G401.6 (cell line): ENCODE results near the gene IDH2.

Source experiments
- FAIRE-seq: peaks from 2 replicates; lab custom pipeline; 2012; peaks lifted over from hg19 to GRCh38; lab: Jason Lieb, UNC

The IDH2 gene

DNA sequence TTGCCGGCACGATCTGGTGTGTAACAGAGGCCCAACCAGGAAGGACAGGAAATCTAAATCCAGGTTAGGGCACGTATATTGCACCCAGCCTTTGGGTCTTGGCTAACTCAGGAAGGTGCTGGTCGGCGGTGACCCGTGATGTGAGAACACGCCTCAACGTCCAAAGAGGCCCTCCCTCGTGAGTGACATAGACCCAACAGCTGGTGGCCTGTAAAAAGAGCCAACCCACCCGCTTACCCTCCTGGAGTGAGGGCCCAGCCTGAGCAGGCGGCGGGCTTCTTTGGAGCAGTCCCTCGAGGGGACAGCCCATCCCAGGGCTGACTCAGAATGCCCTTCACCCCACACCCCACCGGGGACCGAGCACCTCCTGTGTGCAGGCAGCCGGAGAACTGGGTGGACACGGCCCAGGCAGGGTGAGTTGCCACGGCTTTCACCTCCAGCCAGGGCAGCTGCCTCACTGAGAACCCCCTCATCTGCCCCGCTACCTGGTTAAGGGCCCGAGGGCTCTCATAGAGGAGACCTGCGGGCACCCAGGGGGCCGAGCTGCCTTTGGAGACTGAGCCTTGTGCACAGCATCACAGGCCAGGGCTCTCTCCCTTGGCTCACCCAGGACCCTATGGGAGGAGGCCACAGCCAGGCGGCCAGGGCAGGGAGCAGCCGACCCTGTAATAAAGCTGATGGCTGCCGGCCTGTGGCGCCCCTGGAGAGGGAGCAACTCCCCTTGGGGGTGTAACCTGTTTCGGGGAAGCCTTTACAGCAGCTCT is 59.3 kb downstream of the IDH2 start:
- FAIRE-seq: no peak

DNA sequence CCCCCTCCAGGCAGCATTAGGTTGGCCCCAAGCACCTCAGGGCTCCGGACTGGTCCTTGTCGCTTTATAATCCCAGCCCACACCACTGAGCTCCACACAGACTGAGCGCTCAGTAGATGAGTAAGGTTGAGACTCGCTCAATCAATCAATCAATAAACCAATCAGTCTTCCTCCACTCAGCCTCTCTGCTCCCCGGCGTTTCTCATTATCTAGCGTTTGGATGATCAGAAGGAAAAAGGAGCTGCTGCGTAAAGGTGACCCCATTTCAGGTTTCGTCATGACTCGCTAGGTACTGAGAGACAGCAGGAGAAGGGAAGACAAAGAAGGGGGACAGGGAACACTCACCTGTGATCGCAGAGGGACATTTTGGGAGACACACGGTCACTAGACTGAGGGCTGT is 59.9 kb downstream of the IDH2 start:
- no peak for FAIRE-seq

DNA sequence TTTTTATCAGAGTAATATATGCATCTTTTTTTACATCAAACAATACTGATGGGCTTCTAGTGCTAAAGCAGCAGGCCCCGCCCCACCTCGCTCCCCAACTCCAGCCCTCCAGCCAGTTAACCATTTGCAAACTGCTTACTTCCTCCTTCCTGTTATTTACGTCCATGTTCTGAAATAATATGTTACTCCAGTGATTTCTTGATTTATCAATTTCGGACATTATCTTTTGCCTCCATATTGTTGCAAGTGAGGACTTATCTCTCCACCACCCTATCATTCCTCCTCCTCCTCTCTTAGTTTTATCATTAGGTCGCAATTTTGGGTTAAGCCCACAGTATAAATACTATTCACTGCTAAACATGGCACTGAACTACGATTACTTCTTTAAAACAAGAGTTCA is 61.6 kb downstream of the IDH2 start:
- no peak for FAIRE-seq

DNA sequence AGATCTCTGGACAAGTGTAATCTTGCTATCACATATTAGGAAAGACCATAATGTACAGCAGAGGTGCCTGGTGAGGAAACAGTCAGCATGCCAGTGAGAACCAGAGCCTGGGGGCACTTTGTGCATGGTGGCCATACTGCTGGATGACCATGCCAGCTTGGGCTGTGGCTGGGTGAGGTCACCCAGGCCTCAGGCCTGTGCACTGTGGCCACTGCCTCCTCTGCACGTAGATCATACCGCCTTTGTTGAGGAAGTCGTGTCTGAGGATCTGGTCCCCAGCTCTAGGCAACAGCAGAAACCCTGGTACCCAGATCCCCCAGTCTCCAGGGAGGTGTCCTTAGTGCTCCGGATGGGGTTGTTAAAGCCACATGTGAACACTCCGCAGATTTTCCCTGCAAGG is 62.3 kb downstream of the IDH2 start:
- FAIRE-seq: no peak

DNA sequence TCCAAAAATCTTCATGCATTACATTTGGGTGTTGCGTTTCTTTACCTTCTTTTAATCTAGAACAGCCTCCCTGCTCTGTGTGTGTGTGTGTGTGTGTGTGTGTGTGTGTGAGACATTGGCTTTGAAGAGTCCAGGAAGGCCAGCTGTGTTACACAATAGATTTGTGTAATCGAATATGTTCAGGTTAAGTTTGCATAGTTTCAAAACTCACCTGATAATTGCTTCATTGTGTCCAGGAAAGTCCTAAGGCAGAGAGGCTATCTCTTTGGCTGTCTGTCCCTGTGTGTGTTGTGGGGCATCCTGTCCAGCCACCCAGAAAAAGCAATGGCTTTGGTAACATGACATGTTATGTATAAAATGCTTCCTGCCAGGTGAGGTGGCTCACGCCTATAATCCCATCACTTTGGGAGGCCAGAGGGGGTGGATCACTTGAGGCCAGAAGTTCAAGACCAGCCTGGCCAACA is 63.6 kb downstream of the IDH2 start:
- no peak for FAIRE-seq

DNA sequence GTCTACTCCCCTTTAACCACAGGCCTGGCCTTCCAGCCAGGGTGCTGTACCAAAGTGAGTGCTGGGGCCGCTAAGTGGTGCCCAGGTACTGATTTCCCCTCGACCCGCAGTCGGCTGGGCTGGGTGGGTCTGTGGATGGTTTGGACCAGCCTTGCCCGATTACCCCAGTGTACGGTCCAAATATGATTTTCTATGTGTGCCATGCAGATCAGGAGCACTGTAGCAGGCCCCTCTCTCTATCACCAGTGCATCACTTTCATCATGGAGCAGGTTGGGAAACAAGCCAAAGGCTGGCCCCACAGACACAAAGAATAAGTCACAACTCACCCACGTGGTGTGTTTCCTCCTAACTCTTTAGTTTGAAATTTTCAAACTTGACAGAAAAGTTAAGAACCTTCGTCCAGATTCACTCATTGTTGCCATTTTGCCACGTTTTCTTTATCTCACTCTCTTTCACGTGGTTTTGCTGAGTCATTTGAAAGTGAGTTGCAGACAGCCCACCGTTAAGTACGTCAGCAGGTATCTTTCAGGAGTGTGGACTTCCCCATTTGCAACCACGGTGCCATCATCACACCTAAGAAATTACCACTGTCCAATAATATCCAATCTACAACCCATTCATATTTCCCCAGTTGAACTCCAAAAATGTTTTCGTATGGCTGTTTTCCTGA is 64.2 kb downstream of the IDH2 start:
- FAIRE-seq: no peak

DNA sequence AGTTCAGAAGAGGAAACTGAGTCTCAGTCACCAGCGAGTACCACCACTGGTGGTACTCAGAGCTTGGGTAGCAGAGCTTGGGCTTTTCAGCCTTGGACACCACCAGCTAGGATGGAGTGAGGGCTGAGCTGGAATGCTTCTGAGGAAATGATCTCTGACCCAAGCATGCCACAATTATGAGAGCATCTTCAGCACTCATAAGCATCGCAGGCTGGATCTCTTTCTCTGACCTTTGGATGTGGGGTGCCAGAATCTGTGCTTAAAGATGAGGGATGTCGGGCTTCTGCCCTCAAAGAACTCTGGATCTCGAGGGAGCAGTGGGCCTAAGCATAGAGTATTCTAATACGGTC is 64.8 kb downstream of the IDH2 start:
- no peak for FAIRE-seq

DNA sequence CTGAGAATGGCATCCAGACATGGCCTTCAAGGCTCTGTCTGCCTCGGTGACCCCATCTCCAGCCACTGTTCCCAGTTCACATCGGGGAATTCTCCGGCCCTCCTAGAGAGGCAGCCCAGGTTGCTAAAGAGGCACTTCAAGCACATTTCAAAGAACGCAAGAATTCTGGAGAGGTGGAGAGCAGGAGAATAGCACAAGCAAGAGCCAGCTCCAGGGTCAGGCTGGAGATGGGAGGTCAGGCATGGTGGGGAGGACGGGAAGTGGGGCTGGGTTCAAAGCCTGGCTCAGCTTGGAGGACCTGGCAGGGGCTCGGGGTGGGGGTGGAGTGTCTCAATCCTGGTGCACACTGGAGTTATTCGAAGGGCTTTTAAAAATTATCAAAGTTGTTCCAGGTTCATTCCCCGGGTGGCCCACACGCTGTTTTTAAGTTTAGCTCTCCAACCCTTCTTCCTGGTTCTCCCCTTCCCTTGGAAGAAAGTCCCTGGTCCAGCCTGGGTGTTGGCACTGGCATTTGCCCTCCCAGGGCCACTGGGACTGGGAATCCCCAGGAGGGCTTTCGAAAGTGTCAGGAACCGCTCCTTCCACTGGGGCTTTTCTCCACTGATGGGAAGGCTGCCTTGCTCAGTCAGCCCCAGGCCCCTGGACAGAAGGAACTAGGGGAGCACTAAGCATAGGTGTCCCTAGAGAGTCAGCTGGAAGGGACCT is 65.3 kb downstream of the IDH2 start:
- no peak for FAIRE-seq

DNA sequence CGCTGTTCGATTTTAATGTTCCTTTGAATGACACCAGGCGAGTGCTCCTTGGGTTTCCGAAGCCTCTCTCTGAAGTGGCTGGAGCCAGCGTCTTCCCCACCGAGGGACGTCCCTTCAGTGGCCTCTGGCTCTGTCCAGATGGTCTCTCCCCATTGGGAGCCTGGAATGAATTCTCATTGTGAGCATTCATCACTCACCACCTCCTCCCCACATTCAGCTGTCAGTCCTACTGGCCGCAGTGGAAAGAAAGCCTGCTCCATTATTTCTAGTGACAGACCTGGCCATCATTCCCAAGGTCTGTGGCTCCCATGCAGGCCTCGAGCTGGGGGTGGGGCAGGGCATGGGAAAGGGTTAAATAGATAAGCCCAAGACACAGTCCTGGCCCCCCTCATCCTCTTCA is 65.9 kb downstream of the IDH2 start:
- FAIRE-seq: no peak

DNA sequence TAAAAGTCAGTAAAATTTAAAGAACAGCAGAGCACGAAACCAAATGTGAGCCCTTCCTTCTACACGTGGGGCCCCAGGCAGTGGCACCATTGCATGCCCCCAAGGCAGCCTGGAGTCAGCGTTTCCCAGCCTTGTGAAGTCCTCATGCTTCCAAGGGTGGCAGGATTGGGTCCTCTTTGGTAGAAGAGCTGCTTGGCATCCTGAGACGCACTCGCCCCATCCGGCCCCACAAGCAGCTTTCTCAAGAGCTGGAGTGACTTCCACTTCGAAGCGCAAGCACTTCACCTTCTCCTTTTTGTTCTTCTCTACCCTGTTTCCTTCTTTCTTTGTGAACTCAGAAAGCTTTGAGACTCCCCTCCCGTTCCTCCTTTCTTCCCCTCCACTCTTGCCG is 66.4 kb downstream of the IDH2 start:
- FAIRE-seq: no peak

DNA sequence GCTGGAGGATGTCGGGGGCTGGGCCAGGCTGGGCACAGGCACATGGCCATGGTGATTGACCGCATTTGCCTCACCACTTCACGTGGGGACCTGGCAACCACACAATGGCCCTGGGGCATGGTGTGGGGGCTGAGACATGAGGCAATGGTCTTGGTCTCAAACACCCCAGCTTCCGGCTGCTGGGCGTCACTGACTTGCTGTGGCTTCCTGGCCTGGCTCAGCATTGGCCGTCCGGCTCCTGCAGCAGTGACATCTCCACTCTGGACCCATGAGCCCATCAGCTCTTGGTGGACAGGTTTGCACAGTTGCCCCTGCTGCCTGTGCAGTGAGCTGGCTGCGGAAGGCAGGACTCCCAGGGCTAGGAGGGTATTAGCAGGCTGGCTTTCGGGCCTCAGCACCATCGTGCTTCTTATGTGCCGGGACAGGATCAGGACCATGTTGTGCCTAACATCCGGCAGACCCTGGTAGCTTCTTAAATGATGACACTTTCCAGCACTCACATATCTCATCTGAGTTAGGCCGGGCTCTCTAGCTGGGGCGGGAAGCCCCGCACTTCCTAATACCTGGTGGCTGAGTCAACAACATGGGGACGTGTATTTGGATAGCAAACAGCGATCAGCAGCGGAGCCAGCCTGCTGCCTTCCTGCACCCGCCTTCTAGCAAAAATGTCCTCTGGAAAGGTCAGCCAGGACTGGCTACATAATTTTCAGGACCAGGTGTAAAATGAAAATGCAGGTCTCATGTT is 67.0 kb downstream of the IDH2 start:
- no peak for FAIRE-seq

DNA sequence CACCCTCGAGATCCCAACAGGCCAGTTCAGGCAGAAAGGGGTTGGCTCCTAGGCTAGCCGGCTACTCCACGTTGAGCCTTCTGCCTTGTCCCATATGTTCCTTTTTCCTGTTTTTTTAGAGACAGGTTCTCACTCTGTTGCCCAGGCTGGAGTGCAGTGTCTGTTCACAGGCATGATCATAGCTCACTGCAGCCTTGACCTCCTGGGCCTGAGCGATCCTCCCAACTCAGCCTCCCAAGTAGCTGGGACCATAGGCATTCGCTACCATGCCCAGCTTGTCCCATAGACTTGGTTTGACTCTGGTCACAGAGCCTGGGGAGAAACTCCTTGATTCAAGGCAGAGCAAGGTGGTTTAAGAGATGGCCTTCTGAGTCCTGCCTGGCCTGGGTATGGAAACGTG is 68.8 kb downstream of the IDH2 start:
- no peak for FAIRE-seq
